ENCODE measurements around the gene KSR1. TPM values are rescaled to one million over a fixed set of nuclear protein-coding genes. Genes with fewer than 3 reads are reported as not detected.

The KSR1 gene
- total and polyA plus RNA-seq, 2 of the 8 experiments (the other 6 are each of a cell fraction or from before 2014, with no cell fraction given) = 14.1 to 34.7 TPM

DNA sequence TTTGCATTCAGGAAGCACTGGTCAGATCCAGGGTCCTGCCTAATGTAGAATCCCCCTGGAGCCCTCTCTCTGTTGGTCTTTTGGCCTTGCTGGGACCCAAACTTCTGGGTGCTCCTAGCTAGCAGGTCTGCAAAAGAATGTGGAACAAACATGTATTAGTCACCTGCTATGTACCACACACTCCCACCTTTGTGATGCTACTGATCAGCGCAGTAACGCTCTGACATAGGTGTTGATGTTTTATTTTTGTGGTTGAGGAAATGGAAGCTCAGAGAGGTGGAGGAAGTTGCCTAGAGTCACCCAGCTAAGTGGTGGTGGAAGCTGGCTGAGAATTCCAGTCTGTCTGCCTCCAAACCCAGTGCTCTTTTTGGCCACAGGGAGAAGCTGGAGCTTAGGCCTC, 139.0 kb downstream of the KSR1 start:
- POLR2A ChIA-PET (ENCODE audit: partially characterized antibody) = no interaction called here
- Histone ChIP-seq H3K27ac (ENCODE audit: low read depth, low read length) (no peak overlapping the region), H2AK5ac (ENCODE audit: low read depth, low read length) (no peak overlapping the region), H3K4ac (replicated peaks; ENCODE audit: insufficient read length, low read depth, low read length) (no peak overlapping the region), H4K8ac (ENCODE audit: extremely low read depth, insufficient read depth, low read length) (no peak overlapping the region), H4K20me1 (replicated peaks in 1 of 2; ENCODE audit: control insufficient read depth in 1 of 2, insufficient read depth in 2 of 2, low read length in 2 of 2) (peaks cover 0 to 2% of the 10 kb centered on the region in 2 experiments), H2BK15ac (ENCODE audit: low read length) (no peak overlapping the region), H3K36me3 (ENCODE audit: control insufficient read depth in 2 of 4, insufficient read depth in 4 of 4, low read length in 3 of 4) (no peaks in the 10 kb centered on the region; a peak in 2 of 8 replicates), H3K4me2 (ENCODE audit: insufficient read depth in 1 of 2, low read depth in 2 of 2, low read length in 2 of 2) (no peak overlapping the region), H3K79me1 (ENCODE audit: low read depth, low read length) (no peaks in the 10 kb centered on the region), H3K23ac (ENCODE audit: insufficient read length) (no peak overlapping the region), H2AFZ (ENCODE audit: low read length) (no peak overlapping the region), H3K56ac (replicated peaks; ENCODE audit: insufficient read length, low read depth, low read length) (no peak overlapping the region), H2BK5ac (ENCODE audit: low read depth, low read length) (no peak overlapping the region), H2BK20ac (ENCODE audit: low read length) (no peak overlapping the region), H3K79me2 (ENCODE audit: control insufficient read depth in 1 of 2, insufficient read depth in 2 of 2, low read length in 2 of 2) (no peaks in the 10 kb centered on the region), H3K18ac (ENCODE audit: extremely low read depth, low read length) (no peak overlapping the region), H3K4me1 (replicated peaks in 1 of 4; ENCODE audit: control insufficient read depth in 3 of 4, insufficient read depth in 4 of 4, low read length in 3 of 4) (0 out of 7 replicates have a peak, but pooled peaks cover 0 to 2% (median 0%) of the 10 kb centered on the region in 4 experiments), H3K27me3 (replicated peaks in 1 of 4; ENCODE audit: control insufficient read depth in 3 of 4, extremely low read depth in 1 of 4, insufficient read depth in 3 of 4, low read length in 3 of 4) (no peaks in the 10 kb centered on the region), H2BK12ac (ENCODE audit: low read depth, low read length) (no peak overlapping the region), H3K9me3 (ENCODE audit: insufficient read depth in 2 of 2, low read depth in 1 of 2, low read length in 1 of 2) (no peaks in the 10 kb centered on the region), H3K14ac (ENCODE audit: insufficient read length) (no peak overlapping the region), H4K91ac (replicated peaks; ENCODE audit: insufficient read length, low read length) (no peak overlapping the region), H3K23me2 (ENCODE audit: low read depth, low read length) (no peaks in the 10 kb centered on the region), H3K9ac (replicated peaks in 1 of 4; ENCODE audit: extremely low read depth in 1 of 4, low read depth in 3 of 4, low read length in 3 of 4) (no peak overlapping the region), H3K4me3 (ENCODE audit: extremely low read depth in 1 of 4, insufficient read depth in 2 of 4, low read depth in 3 of 4, low read length in 4 of 4) (no peak overlapping the region), H4K5ac (ENCODE audit: insufficient read length, low read depth, low read length) (no peak overlapping the region), H2BK120ac (replicated peaks; ENCODE audit: low read depth, low read length) (no peak overlapping the region)
- DNase-seq (ENCODE audit: low read depth in 1 of 2, low spot score in 2 of 2) = no peak
- CTCF ChIA-PET (ENCODE audit: partially characterized antibody) = interaction anchor here (0.6 to 13.3 kb wide), 12 partner anchors 7 to 358 kb away, joined by 3 to 209 read pairs (median 3); partner anchors contain the start of gene KSR1
- 96% methylated on average over 2 of the region's 2 CpGs; no CpG with 5 or more reads in 1 of the 2 experiments for WGBS, 2 experiments (ENCODE audit: extremely low coverage in 1 of 2, insufficient coverage in 1 of 2, insufficient read length in 1 of 2, insufficient replicate concordance in 2 of 2, low coverage in 1 of 2, low lambda C conversion rate in 2 of 2, missing lambda C conversion rate in 1 of 2)
- no peak for FAIRE-seq
- TF ChIP-seq RNF2 (IDR thresholded peaks at IDR 0.05; ENCODE audit: borderline replicate concordance, low read depth, low read length, missing control alignments, poor library complexity, severe bottlenecking) (no peak), EGR1 (IDR thresholded peaks at IDR 0.05; ENCODE audit: borderline replicate concordance, low read depth, low read length) (no peak), HDAC2 (IDR thresholded peaks at IDR 0.05; ENCODE audit: borderline replicate concordance in 1 of 2, low read depth in 2 of 2, low read length in 2 of 2) (no peak), TEAD4 (IDR thresholded peaks at IDR 0.05; ENCODE audit: low read depth, low read length) (no peak)

Data from H1 (cell line).